NCI-H524 (cell line): ENCODE data around the gene FOLR1.
"Not testable (repeated sequence)": the region's sequence is repeated elsewhere in the genome, so short reads cannot be mapped to it uniquely, and the experiment has no call there.

Experiments
- DNase-seq, 2 experiments: peaks; one replicate each; lab custom pipeline; 2025; lab: John Stamatoyannopoulos, UW

FOLR1 gene

DNA sequence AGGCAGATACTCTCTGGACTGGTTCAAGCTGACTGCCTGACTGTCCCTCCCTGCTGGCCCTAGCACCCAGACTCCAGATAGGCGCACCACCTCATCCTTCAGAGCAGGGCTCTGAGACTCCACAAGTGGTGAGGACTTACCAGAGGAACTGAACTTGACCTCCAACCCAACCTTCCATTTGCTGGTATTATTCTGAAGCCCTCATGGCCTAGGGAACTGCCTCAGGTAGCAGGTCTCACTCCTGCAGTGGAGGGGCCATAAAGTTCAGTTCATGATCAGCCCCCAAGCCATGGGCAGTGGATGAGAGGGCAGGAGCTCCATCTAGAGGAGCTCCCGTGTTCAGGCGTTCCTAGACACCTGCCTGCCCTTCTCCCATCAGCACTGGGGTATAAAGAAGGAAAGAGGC is 10.4 kb upstream of the FOLR1 start:
- peak in 1 of 2 experiments; percentile 27 for DNase-seq

DNA sequence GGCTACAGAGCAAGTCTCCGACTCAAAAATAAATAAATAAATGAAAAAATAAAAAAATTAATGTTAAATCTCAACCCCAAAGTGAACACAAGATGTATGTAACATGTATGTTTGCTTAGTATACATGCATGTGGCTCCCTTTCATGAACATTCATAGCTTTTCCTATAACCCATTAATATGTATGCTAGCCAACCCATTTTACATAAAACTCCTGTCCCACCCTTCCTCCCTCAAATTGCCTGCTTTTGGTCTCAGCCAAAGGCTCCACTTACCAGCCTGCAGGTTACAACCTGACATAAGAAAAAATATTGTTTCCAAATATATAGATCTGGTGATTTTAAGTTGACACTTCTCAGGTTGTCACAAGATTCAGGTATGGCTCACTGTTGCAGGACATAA is 3.7 kb upstream of the FOLR1 start:
- no peak for DNase-seq

DNA sequence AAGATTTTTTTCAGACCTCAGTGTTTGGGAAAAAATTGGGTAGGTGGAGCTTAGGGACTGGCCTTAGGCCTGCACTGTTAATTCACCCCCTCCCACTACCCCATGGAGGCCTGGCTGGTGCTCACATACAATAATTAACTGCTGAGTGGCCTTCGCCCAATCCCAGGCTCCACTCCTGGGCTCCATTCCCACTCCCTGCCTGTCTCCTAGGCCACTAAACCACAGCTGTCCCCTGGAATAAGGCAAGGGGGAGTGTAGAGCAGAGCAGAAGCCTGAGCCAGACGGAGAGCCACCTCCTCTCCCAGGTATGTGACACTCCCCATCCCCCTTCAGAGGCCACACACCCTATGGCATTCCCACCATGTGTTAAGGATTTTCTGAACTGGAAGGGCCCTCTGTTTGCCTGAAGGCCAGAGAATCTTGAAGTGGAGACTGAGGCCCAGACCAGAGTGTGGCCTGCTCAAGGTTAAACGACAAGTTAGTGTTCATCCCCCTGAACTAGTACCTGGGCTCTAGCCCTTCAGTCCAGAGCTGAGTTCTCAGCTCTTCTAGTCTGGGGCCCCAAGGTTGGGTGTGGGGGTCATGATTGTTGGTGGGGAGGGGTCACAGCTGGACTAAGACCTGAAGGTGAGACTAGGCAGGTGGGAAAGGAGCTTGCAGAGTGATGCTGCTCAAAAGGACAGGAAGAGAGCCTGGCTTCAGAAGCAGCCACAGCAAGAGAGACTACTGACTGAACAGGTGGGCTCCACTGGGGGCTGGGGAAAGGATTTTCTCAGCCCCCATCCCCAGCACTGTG is 2.3 kb upstream of the FOLR1 start:
- peak in 1 of 2 experiments; percentile 64 for DNase-seq

DNA sequence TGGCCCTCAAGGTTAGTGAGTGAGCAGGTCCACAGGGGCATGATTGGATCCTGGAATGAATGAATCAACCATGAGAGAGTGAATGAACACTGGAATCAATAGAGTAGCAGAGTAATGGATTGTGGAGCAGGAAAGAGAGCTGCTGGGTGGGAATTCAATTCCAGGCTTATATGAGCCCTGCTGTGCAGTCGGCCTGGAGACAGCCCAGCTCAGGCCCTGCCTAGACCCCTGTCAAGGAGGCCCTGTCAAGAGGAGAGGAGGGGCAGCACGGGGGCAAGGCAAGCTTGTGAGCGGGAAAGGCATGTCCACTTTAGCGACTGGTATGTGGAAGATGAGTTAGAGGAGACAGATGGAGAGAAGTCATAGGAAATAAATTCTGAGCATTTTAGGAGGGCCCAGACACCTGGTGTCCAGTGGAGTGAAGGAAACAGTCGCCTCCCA is 1.3 kb upstream of the FOLR1 start:
- DNase-seq, result no peak

DNA sequence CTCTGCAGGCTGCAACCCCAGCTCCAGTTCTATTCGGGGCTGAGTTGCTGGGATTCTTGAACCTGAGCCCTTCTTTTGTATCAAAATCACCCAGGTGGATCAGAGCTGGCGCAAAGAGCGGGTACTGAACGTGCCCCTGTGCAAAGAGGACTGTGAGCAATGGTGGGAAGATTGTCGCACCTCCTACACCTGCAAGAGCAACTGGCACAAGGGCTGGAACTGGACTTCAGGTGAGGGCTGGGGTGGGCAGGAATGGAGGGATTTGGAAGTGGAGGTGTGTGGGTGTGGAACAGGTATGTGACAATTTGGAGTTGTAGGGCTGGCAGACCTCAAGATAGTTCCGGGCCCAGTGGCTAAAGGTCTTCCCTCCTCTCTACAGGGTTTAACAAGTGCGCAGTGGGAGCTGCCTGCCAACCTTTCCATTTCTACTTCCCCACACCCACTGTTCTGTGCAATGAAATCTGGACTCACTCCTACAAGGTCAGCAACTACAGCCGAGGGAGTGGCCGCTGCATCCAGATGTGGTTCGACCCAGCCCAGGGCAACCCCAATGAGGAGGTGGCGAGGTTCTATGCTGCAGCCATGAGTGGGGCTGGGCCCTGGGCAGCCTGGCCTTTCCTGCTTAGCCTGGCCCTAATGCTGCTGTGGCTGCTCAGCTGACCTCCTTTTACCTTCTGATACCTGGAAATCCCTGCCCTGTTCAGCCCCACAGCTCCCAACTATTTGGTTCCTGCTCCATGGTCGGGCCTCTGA is 3.8 kb downstream of the FOLR1 start:
- DNase-seq, result no peak

DNA sequence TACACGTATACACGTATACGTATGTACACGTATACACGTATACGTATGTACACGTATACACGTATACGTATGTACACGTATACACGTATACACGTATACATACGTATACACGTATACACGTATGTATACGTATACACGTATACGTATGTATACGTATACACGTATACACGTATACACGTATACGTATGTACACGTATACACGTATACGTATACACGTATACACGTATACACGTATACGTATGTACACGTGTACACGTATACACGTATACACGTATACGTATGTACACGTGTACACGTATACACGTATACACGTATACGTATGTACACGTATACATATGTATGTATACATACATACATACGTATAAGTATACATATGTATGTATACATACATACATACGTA is 9.5 kb downstream of the FOLR1 start:
- not testable (repeated sequence) for DNase-seq

DNA sequence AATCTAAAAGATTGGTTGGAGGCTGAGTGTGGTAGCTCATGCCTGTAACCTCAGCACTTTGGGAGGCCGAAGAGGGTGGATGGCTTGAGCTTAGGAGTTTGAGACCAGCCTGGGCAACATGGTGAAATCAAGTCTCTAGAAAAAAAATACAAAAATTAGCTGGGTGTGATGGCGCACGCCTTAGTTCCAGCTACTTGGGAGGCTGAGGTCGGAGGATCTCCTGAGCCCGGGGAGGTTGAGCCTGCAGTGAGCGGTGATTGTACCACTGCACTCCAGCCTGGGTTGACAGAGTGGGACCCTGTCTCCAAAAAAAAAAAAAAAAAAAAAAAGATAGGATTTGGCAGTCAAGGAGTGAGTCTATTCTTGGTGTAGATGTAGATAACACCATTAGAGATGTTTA is 10.6 kb downstream of the FOLR1 start:
- DNase-seq, result no peak

DNA sequence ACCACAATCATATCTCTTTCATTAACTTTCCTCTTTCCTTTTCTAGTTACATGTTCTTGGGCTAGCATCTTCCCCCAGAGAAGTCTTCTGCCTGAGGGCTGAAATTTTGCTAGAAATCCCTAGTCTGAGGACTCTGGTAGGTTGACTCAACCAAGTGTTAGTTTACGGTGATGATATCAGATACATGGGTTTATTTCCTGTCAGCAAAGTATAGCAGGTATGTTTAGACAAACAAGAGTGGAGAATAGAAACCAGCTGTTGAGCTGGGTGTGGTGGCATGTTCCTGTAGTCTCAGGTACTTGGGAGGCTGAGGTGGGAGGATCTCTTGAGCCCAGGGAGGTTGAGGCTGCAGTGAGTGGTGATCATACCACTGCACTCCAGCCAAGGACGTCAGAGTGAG is 11.2 kb downstream of the FOLR1 start:
- DNase-seq, result no peak

DNA sequence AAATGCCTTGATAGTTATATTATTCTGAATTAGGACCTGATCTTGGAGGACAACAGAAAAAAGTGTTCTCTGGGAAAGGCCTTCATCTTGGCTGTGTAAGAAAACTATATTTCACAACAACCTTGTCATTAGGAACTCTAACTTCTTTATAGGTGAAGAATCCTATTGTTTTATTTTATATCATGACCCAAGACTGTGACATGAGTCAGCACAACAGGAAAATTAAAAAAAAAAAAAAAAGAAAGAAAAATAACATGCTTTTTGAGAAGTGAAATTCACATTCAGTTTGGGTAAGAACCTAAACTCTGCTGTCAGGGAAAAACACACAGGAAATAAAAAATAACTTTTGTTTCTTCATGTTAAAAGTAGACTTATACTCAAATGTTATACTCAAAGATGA is 12.9 kb downstream of the FOLR1 start:
- no peak for DNase-seq

DNA sequence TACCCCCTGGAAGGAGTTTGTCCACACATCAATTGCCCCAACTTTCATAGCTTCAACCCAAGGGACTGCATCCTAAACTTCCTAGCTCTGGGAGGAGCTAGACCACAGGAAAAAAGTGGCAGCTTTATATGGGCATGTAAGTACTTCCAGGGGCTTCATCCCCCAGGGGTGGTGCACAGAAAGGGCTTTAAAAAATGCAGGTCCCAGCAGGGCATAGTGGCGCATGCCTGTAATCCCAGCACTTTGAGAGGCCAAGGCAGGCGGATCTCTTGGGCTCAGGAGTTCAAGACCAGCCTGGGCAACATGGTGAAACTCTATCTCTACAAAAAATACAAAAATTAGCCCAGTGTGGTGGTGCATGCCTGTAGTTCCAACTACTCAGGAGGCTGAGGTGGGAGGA is 14.9 kb downstream of the FOLR1 start:
- not testable (repeated sequence) for DNase-seq

DNA sequence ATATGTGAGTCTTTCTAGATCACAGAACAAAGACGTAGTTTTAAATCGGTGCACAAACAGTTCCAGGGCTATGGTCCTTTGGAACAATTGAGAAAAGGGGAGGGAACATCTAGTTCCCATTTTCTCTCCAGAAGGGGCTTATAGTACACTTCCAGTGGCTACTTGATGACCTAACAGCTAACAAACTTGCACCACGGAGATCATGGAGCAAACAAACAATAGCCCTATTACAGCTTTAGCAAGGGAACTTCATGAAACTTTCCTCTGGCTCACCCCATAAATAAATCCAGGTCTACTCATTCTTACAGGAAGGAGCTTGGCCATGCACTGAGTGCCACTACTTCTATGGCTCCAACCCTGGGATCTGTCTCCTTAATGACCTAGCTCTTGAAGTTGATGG is 16.3 kb downstream of the FOLR1 start:
- no peak for DNase-seq

DNA sequence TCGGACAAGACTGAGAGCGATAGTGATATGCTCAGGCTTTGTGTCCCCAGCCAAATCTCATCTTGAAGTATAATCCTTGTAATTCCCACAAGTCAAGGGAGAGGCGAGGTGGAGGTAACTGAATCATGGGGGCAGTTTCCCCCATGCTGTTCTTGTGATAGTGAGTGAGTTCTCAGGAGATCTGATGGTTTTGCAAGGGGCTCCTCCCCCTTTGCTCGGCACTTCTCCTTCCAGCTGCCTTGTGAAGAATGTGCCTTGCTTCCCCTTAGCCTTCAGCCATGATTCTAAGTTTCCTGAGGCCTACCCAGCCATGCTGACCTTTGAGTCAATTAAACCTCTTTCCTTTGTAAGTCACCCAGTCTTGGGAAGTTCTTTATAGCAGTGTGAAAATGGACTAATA is 17.2 kb downstream of the FOLR1 start:
- DNase-seq, result no peak

DNA sequence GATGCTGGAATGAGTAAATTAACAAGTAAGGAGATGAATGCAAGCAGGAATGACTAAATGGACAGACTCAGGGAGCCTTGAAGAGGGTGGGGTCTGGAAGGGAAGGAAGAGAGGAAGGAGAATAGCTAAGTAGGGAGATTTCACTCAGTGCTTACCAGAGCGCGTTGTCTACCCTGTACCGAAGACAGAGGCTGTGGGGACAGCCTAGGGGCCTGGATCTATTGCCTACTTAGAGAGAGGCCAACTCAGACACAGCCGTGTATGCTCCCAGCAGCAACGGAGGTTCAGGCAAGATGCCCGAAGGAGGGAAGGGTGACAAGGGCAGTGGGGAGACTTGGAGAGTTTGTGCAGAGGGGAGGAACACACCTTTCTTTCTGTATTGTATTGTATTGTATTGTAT is 24.7 kb downstream of the FOLR1 start, which contains the start of gene FOLR2:
TSS of gene FOLR2 (plus strand) at position 157 of the 400 bp plus-strand sequence. CDS start 1,791 bp downstream, outside the sequence.
- no peak for DNase-seq

DNA sequence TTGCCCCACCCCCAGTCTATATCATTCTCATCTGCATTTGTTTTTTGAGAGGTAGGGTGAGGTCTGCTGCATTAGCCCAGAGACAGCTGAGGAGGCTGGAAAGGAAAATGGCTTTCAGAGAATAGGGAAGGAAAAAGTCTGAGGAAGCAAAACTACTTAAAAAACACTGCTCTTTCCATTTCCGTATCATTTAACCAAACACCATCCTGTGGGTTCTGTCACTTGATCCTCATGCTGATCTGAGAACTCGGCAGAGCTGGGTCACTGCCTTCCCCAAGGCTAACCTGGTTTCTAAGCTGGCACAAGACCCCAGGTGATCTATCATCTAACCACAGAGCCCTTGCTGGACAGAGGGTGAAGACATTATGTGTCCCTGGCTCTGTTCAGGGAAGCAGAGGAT is 25.9 kb downstream of the FOLR1 start:
- no peak for DNase-seq

DNA sequence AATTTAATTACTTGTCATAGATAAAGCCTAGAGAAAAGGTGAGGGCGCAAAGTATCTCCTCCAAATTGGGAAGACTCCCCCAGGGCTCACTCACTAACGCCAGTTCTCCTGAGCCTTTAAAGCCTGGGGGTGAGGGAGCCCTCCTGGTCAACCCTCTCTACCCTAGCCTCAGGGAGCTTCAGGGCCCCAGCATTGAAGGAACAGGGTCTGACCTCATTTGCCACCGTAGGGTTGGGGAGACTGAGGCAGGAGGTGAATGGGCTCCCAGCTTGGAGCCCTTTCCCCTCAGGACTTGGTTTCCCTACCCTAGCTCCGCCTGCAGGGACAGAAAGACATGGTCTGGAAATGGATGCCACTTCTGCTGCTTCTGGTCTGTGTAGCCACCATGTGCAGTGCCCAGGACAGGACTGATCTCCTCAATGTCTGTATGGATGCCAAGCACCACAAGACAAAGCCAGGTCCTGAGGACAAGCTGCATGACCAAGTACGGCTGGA is 26.4 kb downstream of the FOLR1 start:
- DNase-seq, result no peak

DNA sequence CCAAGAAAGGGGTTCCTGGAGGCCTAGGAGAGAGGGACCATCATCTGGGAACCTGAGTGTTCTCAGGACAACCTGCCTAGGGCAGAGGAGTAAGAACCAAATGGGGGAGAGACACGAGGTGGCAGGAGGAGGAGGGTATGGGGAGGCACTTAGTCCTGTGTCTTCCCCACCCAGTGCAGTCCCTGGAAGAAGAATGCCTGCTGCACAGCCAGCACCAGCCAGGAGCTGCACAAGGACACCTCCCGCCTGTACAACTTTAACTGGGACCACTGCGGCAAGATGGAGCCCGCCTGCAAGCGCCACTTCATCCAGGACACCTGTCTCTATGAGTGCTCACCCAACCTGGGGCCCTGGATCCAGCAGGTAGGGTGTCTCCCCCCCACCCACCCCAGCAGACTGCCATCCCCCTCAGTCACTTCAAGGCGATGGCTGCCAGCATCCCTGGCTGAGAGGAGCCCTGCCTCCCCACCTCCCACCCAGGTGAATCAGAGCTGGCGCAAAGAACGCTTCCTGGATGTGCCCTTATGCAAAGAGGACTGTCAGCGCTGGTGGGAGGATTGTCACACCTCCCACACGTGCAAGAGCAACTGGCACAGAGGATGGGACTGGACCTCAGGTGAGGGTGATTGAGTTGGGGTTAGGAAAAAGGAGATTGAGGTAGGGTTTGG is 28.9 kb downstream of the FOLR1 start:
- no peak for DNase-seq

DNA sequence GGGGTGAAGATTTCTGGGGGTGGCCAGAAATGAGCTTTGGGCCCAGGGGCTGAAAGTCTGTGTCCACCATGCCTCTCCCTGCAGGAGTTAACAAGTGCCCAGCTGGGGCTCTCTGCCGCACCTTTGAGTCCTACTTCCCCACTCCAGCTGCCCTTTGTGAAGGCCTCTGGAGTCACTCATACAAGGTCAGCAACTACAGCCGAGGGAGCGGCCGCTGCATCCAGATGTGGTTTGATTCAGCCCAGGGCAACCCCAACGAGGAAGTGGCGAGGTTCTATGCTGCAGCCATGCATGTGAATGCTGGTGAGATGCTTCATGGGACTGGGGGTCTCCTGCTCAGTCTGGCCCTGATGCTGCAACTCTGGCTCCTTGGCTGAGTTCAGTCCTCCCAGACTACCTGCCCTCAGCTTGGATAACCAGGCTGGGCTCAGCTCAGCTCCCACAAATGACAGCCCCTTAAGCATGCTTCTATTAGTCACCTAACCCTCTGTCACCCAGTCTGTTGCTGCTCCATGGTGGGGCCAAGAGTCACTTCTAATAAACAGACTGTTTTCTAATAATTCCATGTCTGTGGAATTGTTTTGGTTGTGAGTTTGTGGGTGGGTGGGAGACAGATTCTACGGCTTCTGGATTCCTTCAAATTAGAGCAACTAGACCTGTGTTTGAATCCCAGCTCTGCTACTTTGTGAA is 29.6 kb downstream of the FOLR1 start:
- DNase-seq, result no peak

DNA sequence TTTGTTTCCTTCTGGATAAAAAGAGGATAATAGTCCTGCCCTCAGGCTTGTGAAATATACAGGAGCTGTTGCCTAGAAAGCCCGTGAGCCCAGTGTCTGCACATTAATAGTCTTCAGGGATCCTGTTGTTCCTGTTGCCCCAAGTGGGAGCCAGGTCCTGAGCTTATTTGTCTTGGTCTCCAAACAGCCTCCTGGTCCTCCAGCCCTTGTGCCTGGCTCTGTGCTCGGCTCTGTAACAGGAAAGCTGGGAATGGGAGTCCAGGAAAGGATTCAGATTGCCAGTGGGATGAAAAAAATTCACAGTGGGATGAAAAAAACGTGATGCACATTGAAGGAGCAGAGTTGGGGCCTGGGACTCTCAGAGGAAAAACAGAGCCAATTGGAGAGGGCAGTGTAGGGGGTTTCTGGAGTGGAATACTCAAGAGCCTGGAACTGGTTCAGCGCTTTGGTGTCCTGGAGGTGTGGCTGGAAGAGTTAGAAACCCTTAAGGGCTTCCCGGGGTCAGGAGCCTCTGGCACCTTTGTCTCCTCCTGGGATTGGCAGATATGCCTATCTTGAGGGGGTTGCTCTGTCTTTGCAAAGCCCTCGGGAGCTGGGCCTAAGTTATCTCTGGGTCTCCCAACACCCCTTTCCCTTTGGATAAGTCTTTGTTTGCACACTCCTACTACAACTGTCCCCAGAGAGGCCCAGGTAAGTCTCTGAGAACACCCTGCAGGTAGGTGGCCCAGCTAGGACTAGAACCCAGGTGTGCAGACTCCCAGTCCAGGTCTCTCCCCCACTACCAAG is 30.4 kb downstream of the FOLR1 start:
- no peak for DNase-seq

DNA sequence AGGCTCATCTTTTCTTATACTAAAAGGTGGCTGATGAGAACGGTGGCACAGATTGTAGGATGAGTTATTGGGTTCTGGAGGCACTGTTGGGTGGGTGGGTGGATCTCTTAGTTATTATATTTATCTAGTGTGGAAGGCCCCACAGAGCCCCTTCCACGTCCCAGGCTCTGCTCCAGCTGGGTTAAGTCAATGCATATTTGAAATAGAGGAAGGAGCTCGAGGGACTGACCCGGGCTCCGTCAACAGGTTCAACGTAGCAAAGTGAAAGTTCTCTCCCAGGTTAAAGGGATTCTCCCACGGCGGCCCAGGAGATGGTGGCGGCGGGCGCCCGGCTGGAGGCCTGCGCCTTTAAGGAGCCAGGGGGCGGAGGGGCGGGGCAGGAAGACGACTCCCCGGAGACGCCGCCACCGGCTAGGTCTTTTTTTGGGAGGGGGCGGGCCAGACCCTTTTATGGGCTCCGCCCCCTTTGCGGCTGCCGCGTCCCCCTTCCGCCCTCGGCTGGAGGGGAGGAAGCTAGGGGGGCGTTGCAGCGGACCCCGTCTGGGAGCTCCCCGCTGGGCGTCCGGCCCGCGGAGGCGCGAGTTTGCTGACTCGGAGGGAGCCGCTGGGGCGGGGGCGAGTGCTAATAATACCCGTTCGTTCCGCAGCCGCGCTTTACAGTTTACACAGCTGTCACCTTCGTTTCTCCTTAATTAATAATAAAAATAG is 31.1 kb downstream of the FOLR1 start:
- peak; percentile 77 to 88 for DNase-seq
